ENCODE measurements around the gene PCDHGA2.
"Not testable (repeated sequence)": the region's sequence is repeated elsewhere in the genome, so short reads cannot be mapped to it uniquely, and the experiment has no call there.

PCDHGA2 gene

GRCh38 chr5:141343242-141343952 lies 4.8 kb downstream of the PCDHGA2 start, which contains the start of gene PCDHGA3:
TSS of gene PCDHGA3 (plus strand) at chr5:141343829. CDS start at chr5:141344034, 205 bp downstream.
- no peak within 1 kb of the TSS for H3K4me3 ChIP-seq (ENCODE audit: low read length)
- H3K9ac ChIP-seq (ENCODE audit: low read length) = no peak within 1 kb of the TSS
- no peak within 1 kb of the TSS for H3K27ac ChIP-seq (ENCODE audit: low read length)
- TF ChIP-seq, protein P1, sequence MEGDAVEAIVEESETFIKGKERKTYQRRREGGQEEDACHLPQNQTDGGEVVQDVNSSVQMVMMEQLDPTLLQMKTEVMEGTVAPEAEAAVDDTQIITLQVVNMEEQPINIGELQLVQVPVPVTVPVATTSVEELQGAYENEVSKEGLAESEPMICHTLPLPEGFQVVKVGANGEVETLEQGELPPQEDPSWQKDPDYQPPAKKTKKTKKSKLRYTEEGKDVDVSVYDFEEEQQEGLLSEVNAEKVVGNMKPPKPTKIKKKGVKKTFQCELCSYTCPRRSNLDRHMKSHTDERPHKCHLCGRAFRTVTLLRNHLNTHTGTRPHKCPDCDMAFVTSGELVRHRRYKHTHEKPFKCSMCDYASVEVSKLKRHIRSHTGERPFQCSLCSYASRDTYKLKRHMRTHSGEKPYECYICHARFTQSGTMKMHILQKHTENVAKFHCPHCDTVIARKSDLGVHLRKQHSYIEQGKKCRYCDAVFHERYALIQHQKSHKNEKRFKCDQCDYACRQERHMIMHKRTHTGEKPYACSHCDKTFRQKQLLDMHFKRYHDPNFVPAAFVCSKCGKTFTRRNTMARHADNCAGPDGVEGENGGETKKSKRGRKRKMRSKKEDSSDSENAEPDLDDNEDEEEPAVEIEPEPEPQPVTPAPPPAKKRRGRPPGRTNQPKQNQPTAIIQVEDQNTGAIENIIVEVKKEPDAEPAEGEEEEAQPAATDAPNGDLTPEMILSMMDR (IDR thresholded peaks at IDR 0.05; ENCODE audit: low read depth, low read length) = no peak
- TF ChIP-seq EZH2phosphoT487 (IDR thresholded peaks at IDR 0.05; ENCODE audit: low read depth) = no peak
- no peaks in the 10 kb centered on the region for H3K4me1 ChIP-seq (ENCODE audit: low read length)
- H3K4me2 ChIP-seq (ENCODE audit: low read length) = no peak within 1 kb of the TSS
- no peaks in the 10 kb centered on the region for H3K79me2 ChIP-seq (ENCODE audit: low read length)
- H3K27me3 ChIP-seq (ENCODE audit: low read depth, low read length) = no peaks in the 10 kb centered on the region
- H2AFZ ChIP-seq (ENCODE audit: low read depth, low read length) = no peak within 1 kb of the TSS
- no peaks in the 10 kb centered on the region for H3K36me3 ChIP-seq (replicated peaks; ENCODE audit: low read depth, low read length)
- no peaks in the 10 kb centered on the region for H3K9me3 ChIP-seq (ENCODE audit: insufficient read depth, low read length)
- no peaks in the 10 kb centered on the region for H4K20me1 ChIP-seq (ENCODE audit: insufficient read depth, low read length)

DNA sequence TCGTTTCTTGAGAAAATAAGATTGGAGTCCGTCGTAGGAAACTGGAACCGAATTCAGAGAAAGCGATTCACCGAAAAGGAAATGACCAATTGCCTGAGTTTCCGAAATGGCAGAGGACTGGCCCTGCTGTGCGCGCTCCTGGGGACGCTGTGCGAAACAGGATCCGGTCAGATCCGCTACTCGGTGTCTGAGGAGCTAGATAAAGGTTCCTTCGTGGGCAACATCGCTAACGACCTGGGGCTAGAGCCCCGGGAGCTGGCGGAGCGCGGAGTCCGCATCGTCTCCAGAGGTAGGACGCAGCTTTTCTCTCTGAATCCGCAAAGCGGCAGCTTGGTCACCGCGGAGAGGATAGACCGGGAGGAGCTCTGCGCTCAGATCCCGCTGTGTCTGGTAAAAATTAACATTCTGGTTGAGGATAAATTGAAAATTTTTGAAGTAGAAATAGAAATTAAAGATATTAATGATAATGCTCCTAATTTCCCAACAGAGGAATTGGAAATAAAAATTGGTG lies 5.4 kb downstream of the PCDHGA2 start:
- no peak for TF ChIP-seq EZH2phosphoT487 (IDR thresholded peaks at IDR 0.05; ENCODE audit: low read depth)
- TF ChIP-seq, protein P1 (IDR thresholded peaks at IDR 0.05; ENCODE audit: low read depth, low read length) = no peak
- H4K20me1 ChIP-seq (ENCODE audit: insufficient read depth, low read length) = no peaks in the 10 kb centered on the region
- H3K9me3 ChIP-seq (ENCODE audit: insufficient read depth, low read length) = no peaks in the 10 kb centered on the region
- H3K27me3 ChIP-seq (ENCODE audit: low read depth, low read length) = no peaks in the 10 kb centered on the region
- H3K79me2 ChIP-seq (ENCODE audit: low read length) = no peaks in the 10 kb centered on the region
- H3K4me3 ChIP-seq (ENCODE audit: low read length) = no peak overlapping the region
- no peak overlapping the region for H3K27ac ChIP-seq (ENCODE audit: low read length)
- no peak overlapping the region for H3K9ac ChIP-seq (ENCODE audit: low read length)
- H3K4me2 ChIP-seq (ENCODE audit: low read length) = no peak overlapping the region
- no peak overlapping the region for H2AFZ ChIP-seq (ENCODE audit: low read depth, low read length)
- H3K4me1 ChIP-seq (ENCODE audit: low read length) = no peaks in the 10 kb centered on the region
- H3K36me3 ChIP-seq (replicated peaks; ENCODE audit: low read depth, low read length) = no peaks in the 10 kb centered on the region

DNA sequence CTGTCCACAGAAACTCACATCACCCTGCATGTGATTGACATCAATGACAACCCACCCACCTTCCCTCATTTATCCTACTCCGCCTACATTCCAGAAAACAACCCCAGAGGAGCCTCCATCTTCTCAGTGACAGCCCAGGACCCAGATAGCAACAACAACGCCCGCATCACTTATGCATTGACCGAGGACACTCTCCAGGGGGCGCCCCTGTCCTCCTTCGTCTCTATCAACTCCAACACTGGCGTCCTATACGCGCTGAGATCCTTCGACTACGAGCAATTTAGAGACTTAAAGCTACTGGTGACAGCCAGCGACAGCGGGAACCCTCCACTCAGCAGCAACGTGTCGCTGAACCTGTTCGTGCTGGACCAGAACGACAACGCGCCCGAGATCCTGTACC lies 6.8 kb downstream of the PCDHGA2 start:
- H3K79me2 ChIP-seq (ENCODE audit: low read length) = no peaks in the 10 kb centered on the region
- no peak overlapping the region for H3K27ac ChIP-seq (ENCODE audit: low read length)
- no peak overlapping the region for H3K9ac ChIP-seq (ENCODE audit: low read length)
- H3K4me1 ChIP-seq (ENCODE audit: low read length) = no peaks in the 10 kb centered on the region
- no peaks in the 10 kb centered on the region for H3K9me3 ChIP-seq (ENCODE audit: insufficient read depth, low read length)
- H4K20me1 ChIP-seq (ENCODE audit: insufficient read depth, low read length) = no peaks in the 10 kb centered on the region
- no peaks in the 10 kb centered on the region for H3K27me3 ChIP-seq (ENCODE audit: low read depth, low read length)
- H3K4me3 ChIP-seq (ENCODE audit: low read length) = no peak overlapping the region
- TF ChIP-seq, protein P1 (IDR thresholded peaks at IDR 0.05; ENCODE audit: low read depth, low read length) = no peak
- no peak for TF ChIP-seq EZH2phosphoT487 (IDR thresholded peaks at IDR 0.05; ENCODE audit: low read depth)
- H3K36me3 ChIP-seq (replicated peaks; ENCODE audit: low read depth, low read length) = no peaks in the 10 kb centered on the region
- no peak overlapping the region for H3K4me2 ChIP-seq (ENCODE audit: low read length)
- no peak overlapping the region for H2AFZ ChIP-seq (ENCODE audit: low read depth, low read length)

DNA sequence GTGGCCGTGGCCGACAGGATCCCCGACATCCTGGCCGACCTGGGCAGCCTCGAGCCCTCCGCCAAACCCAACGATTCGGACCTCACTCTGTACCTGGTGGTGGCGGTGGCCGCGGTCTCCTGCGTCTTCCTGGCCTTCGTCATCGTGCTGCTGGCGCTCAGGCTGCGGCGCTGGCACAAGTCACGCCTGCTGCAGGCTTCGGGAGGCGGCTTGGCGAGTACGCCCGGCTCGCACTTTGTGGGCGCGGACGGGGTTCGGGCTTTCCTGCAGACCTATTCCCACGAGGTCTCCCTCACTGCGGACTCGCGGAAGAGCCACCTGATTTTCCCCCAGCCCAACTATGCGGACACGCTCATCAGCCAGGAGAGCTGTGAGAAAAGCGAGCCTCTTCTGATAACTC lies 7.5 kb downstream of the PCDHGA2 start:
- not testable (repeated sequence) for H3K79me2 ChIP-seq (ENCODE audit: low read length); H4K20me1 ChIP-seq (ENCODE audit: insufficient read depth, low read length); H3K27ac ChIP-seq (ENCODE audit: low read length); H3K4me2 ChIP-seq (ENCODE audit: low read length); H3K4me3 ChIP-seq (ENCODE audit: low read length); H3K4me1 ChIP-seq (ENCODE audit: low read length); H3K9me3 ChIP-seq (ENCODE audit: insufficient read depth, low read length); H2AFZ ChIP-seq (ENCODE audit: low read depth, low read length); H3K9ac ChIP-seq (ENCODE audit: low read length); H3K27me3 ChIP-seq (ENCODE audit: low read depth, low read length); H3K36me3 ChIP-seq (replicated peaks; ENCODE audit: low read depth, low read length)
